DOHH2 (cell line): ENCODE measurements around the gene SLC16A12.

Experiments
- H3F3A ChIP-seq: fragments of 200-600 bp; sonication (generic), shearing (Covaris generic); 2 replicates; pipeline ENCODE4 v1.6.0; 2016; ENCODE audit warnings: antibody characterized with exemption, mild to moderate bottlenecking; ENCODE audit not compliant: control insufficient read depth, insufficient read depth
- H3K27ac ChIP-seq: fragments of 200-600 bp; sonication (generic); 2 replicates; pipeline ENCODE4 v1.5.1; 2014; ENCODE audit warnings: low read depth, mild to moderate bottlenecking, low read length, moderate library complexity
- H3K27me3 ChIP-seq: fragments of 200-600 bp; sonication (generic); 2 replicates; pipeline ENCODE4 v1.6.1; 2014; ENCODE audit warnings: mild to moderate bottlenecking, low read length, mixed read lengths; ENCODE audit not compliant: control insufficient read depth
- H3K36me3 ChIP-seq: fragments of 200-600 bp; sonication (generic); 2 replicates; pipeline ENCODE4 v1.6.1; 2014; ENCODE audit warnings: mild to moderate bottlenecking, low read length, moderate library complexity, mixed read lengths; ENCODE audit not compliant: control insufficient read depth
- H3K4me1 ChIP-seq: fragments of 200-600 bp; sonication (generic); 2 replicates; pipeline ENCODE4 v1.6.1; 2014; ENCODE audit warnings: mild to moderate bottlenecking, low read length, mixed read lengths; ENCODE audit not compliant: control insufficient read depth
- H3K4me2 ChIP-seq: fragments of 200-600 bp; sonication (generic); 2 replicates; pipeline ENCODE4 v1.6.0; 2014; ENCODE audit warnings: mild to moderate bottlenecking, low read length, moderate library complexity
- H3K4me3 ChIP-seq: fragments of 200-600 bp; sonication (generic); 2 replicates; pipeline ENCODE4 v1.5.1; 2014; ENCODE audit warnings: mild to moderate bottlenecking, low read length, mixed read lengths
- H3K79me2 ChIP-seq: fragments of 200-600 bp; sonication (generic); 2 replicates; pipeline ENCODE4 v1.6.1; 2014; ENCODE audit warnings: mild to moderate bottlenecking, low read length, mixed read lengths; ENCODE audit not compliant: control insufficient read depth
- H3K9me2 ChIP-seq: fragments of 200-600 bp; sonication (generic); replicated peaks from 2 replicates; pipeline ENCODE4 v1.6.1; 2014; ENCODE audit warnings: mild to moderate bottlenecking, low read length, mixed read lengths; ENCODE audit not compliant: control insufficient read depth
- H3K9me3 ChIP-seq: fragments of 200-600 bp; sonication (generic); 2 replicates; pipeline ENCODE4 v1.6.1; 2014; ENCODE audit warnings: antibody characterized with exemption, low read length, mixed read lengths; ENCODE audit not compliant: control insufficient read depth, insufficient read depth
- H4K20me1 ChIP-seq: fragments of 200-600 bp; sonication (generic); 2 replicates; pipeline ENCODE4 v1.6.0; 2014; ENCODE audit warnings: low read depth, mild to moderate bottlenecking, antibody characterized with exemption, low read length, moderate library complexity; ENCODE audit not compliant: control insufficient read depth, insufficient read depth
- EZH2phosphoT487 ChIP-seq: fragments of 200-600 bp; sonication (generic); IDR thresholded peaks from 2 replicates; pipeline ENCODE4 v1.6.1; 2017; ENCODE audit warnings: borderline replicate concordance, mild to moderate bottlenecking, antibody characterized with exemption, low read length, moderate library complexity, mixed read lengths
- TF ChIP-seq, protein P1 (sequence below): fragments of 200-600 bp; sonication (generic); IDR thresholded peaks from one replicate; pipeline ENCODE4 v1.5.1; 2014; ENCODE audit warnings: antibody characterized with exemption, mild to moderate bottlenecking, low read depth, low read length; ENCODE audit not compliant: poor library complexity, severe bottlenecking

Gene SLC16A12

DNA sequence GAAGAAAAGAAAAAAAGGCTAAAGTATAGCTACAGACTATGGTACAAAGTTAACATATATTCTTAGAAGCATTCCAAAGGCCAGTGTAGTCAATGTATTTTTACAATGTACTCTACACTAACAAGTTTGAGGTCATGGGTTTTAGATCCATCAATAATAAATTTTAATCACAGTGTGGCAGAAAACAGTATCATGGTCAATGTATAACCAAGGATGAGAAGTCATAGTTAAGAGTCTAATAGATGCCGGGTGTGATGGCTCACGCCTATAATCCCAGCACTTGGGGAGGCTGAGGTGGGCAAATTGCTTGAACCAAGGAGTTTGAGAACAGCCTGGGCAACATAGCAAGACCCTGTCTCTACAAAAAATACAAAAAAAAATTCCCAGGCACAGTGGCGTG, 53.1 kb downstream of the SLC16A12 start:
- Histone ChIP-seq H3F3A (no peaks in the 10 kb centered on the region), H3K27ac (no peak overlapping the region), H3K36me3 (no peaks in the 10 kb centered on the region), H3K27me3 (no peaks in the 10 kb centered on the region), H3K79me2 (no peaks in the 10 kb centered on the region), H3K9me2 (no peaks in the 10 kb centered on the region), H3K4me3 (no peak overlapping the region), H3K9me3 (no peaks in the 10 kb centered on the region), H3K4me2 (no peak overlapping the region), H4K20me1 (no peaks in the 10 kb centered on the region), H3K4me1 (peaks cover 4% of the 10 kb centered on the region; the same call in 1 of the 2 replicates)
- TF ChIP-seq, protein P1, sequence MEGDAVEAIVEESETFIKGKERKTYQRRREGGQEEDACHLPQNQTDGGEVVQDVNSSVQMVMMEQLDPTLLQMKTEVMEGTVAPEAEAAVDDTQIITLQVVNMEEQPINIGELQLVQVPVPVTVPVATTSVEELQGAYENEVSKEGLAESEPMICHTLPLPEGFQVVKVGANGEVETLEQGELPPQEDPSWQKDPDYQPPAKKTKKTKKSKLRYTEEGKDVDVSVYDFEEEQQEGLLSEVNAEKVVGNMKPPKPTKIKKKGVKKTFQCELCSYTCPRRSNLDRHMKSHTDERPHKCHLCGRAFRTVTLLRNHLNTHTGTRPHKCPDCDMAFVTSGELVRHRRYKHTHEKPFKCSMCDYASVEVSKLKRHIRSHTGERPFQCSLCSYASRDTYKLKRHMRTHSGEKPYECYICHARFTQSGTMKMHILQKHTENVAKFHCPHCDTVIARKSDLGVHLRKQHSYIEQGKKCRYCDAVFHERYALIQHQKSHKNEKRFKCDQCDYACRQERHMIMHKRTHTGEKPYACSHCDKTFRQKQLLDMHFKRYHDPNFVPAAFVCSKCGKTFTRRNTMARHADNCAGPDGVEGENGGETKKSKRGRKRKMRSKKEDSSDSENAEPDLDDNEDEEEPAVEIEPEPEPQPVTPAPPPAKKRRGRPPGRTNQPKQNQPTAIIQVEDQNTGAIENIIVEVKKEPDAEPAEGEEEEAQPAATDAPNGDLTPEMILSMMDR = no peak
- no peak for TF ChIP-seq EZH2phosphoT487

DNA sequence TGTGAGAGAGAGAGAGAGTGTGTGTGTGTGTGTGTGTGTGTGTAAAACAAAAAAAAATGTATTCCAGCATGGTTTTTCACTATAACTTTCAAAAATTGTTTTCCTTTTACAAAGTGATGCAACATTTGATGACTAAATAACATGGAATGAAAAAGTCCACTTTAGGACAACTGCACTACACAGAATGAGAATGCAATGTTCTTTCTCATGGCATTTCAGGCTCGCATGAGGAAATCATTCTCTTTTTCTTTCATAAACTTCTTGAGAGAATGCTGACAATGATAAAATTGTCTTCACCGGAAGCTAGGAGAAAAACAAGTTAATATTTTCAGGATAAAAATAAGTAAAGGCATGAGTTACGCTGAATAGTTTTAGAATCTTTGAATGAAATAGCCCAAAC, 53.7 kb downstream of the SLC16A12 start:
- no peak overlapping the region for H3K4me2 ChIP-seq
- no peak overlapping the region for H3K27ac ChIP-seq
- peaks cover 4% of the 10 kb centered on the region; the same call in 1 of the 2 replicates for H3K4me1 ChIP-seq
- H3F3A ChIP-seq = no peaks in the 10 kb centered on the region
- H4K20me1 ChIP-seq = no peaks in the 10 kb centered on the region
- no peaks in the 10 kb centered on the region for H3K9me3 ChIP-seq
- no peaks in the 10 kb centered on the region for H3K9me2 ChIP-seq
- no peaks in the 10 kb centered on the region for H3K27me3 ChIP-seq
- TF ChIP-seq, protein P1 = no peak
- no peak for TF ChIP-seq EZH2phosphoT487
- no peaks in the 10 kb centered on the region for H3K36me3 ChIP-seq
- H3K4me3 ChIP-seq = no peak overlapping the region
- H3K79me2 ChIP-seq = no peaks in the 10 kb centered on the region

DNA sequence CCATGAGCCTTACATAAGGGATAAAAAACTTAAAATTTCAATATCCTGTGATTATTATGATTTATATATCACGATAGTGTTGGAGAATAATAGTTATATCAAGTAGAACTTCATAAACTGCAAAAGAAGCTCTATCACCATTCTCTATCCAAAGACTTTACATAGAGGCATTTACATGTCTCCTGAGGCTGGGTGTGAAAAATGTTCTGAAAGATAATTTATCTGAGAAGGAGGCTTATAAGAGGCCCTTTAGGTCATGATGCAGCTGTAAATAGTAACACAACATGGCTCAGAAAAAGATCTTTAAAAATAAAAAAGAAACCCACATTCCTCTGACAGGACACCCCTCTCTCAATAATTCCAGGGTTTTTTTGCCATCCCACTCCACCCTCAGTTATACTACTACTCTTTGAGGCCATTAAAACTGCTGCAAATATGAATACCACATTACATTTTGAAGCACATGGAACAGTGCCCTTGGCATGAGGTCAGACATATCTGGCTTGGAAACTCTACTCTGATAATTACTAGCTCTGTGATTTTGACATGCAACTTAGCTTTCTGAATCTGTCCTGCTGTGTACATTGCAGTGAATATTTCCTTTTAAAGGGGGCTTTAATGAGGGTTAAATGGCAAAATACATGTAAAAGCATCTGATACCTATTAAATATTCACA, 55.5 kb downstream of the SLC16A12 start:
- no peak overlapping the region for H3K4me2 ChIP-seq
- no peaks in the 10 kb centered on the region for H3F3A ChIP-seq
- H3K79me2 ChIP-seq = no peaks in the 10 kb centered on the region
- no peaks in the 10 kb centered on the region for H3K9me2 ChIP-seq
- H3K4me3 ChIP-seq = no peak overlapping the region
- H3K27me3 ChIP-seq = no peaks in the 10 kb centered on the region
- H3K36me3 ChIP-seq = no peaks in the 10 kb centered on the region
- H4K20me1 ChIP-seq = no peaks in the 10 kb centered on the region
- H3K9me3 ChIP-seq = no peaks in the 10 kb centered on the region
- no peak overlapping the region for H3K27ac ChIP-seq
- TF ChIP-seq EZH2phosphoT487 = no peak
- TF ChIP-seq, protein P1 = no peak
- H3K4me1 ChIP-seq = peaks cover 4% of the 10 kb centered on the region; the same call in 1 of the 2 replicates
